GM12865 (cell line): ENCODE results near the gene ALDH1L1.

Source experiments
- DNase-seq: peaks from one replicate; pipeline ENCODE4 v3.0.0; 2010; ENCODE audit warnings: low read depth
- H3K4me3 ChIP-seq: 2 replicates; pipeline ENCODE4 v1.5.1; 2011; ENCODE audit warnings: mild to moderate bottlenecking, low read depth, low read length, control low read depth
- CTCF ChIP-seq: IDR thresholded peaks from 2 replicates; pipeline ENCODE4 v1.5.1; 2011; ENCODE audit warnings: low read length, control low read depth, low read depth, inconsistent platforms; ENCODE audit not compliant: insufficient read depth; ENCODE audit errors: missing control alignments

The ALDH1L1 gene

GRCh38 chr3:126105691-126106187, 74.6 kb downstream of the ALDH1L1 start:
- no peak for TF ChIP-seq CTCF
- no peak overlapping the region for H3K4me3 ChIP-seq
- DNase-seq = no peak

GRCh38 chr3:126104742-126105605, 75.4 kb downstream of the ALDH1L1 start:
- no peak for TF ChIP-seq CTCF
- H3K4me3 ChIP-seq = no peak overlapping the region
- no peak for DNase-seq

- no peak for DNase-seq
- no peak overlapping the region for H3K4me3 ChIP-seq
- no peak for TF ChIP-seq CTCF
Measured at GRCh38 chr3:126104028-126104635, 76.3 kb downstream of the ALDH1L1 start.

GRCh38 chr3:126103121-126104027, 77.0 kb downstream of the ALDH1L1 start:
- peak; percentile 31 for TF ChIP-seq CTCF
- peak; percentile 28 for DNase-seq
- H3K4me3 ChIP-seq = no peak overlapping the region

- TF ChIP-seq CTCF = no peak
- no peak for DNase-seq
- H3K4me3 ChIP-seq = no peak overlapping the region
Measured at GRCh38 chr3:126102530-126102951, 77.8 kb downstream of the ALDH1L1 start.

GRCh38 chr3:126102011-126102410, 78.4 kb downstream of the ALDH1L1 start:
- no peak overlapping the region for H3K4me3 ChIP-seq
- no peak for DNase-seq
- TF ChIP-seq CTCF = no peak
